A549 (cell line): ENCODE results near the gene FSHR. TPM values are rescaled to one million over a fixed set of nuclear protein-coding genes. Genes with fewer than 3 reads are reported as not detected.

Experiments used
- ATAC-seq, 2 experiments: fragments of 200-7000 bp in 1 of 2; fragments of >200 bp in 1 of 2; cut with Nextera tagmentation in 1 of 2; cut with Tn5 transposase in 1 of 2; 3 replicates each; pipeline versions ENCODE4 v1.8.0 to v1.9.1; 2018 to 2020; ENCODE audit warnings: mild to moderate bottlenecking in 1 of 2, moderate library complexity in 1 of 2
- CTCF ChIA-PET: fragments of 300-600 bp; sonication (Branson Sonifier 250); formaldehyde crosslinking; extraction: SDS; loops from one replicate; lab custom pipeline; 2021; ENCODE audit warnings: antibody characterized with exemption, inconsistent platforms; lab: Yijun Ruan, JAX
- POLR2A ChIA-PET: fragments of 350-600 bp; formaldehyde crosslinking; extraction: SDS; loops from one replicate; lab custom pipeline; 2021; ENCODE audit warnings: antibody characterized with exemption, inconsistent platforms; lab: Yijun Ruan, JAX
- DNase-seq, 2 experiments: peaks; one replicate each; pipeline versions ENCODE4 v3.0.0 to v3.0.0-alpha.2; 2011 to 2016; ENCODE audit warnings: low read depth in 1 of 2, low spot score in 1 of 2
- FAIRE-seq: peaks from 2 replicates; lab custom pipeline; 2011; peaks lifted over from hg19 to GRCh38; lab: Jason Lieb, UNC
- H3K27ac ChIP-seq, 2 experiments: fragments of >200 bp; sonication (Bioruptor Twin); formaldehyde crosslinking; 3 replicates each; pipeline ENCODE4 v1.5.1; 2016 to 2017
- H3K4me1 ChIP-seq: fragments of >200 bp; sonication (Bioruptor Twin); formaldehyde crosslinking; 3 replicates; pipeline ENCODE4 v1.6.1; 2016
- H3K4me2 ChIP-seq: fragments of >200 bp; sonication (Bioruptor Twin); formaldehyde crosslinking; 3 replicates; pipeline ENCODE4 v1.6.1; 2016
- H3K4me3 ChIP-seq: fragments of >200 bp; sonication (Bioruptor Twin); formaldehyde crosslinking; 3 replicates; pipeline ENCODE4 v1.5.1; 2016
- H3K9me3 ChIP-seq: fragments of >200 bp; sonication (Bioruptor Twin); formaldehyde crosslinking; 3 replicates; pipeline ENCODE4 v1.6.1; 2016
- CBX8 ChIP-seq: fragments of 200-600 bp; sonication (generic); IDR thresholded peaks from 2 replicates; pipeline ENCODE4 v1.6.1; 2016
- EHMT2 ChIP-seq: fragments of 200-600 bp; sonication (generic); IDR thresholded peaks from 2 replicates; pipeline ENCODE4 v1.6.1; 2016; ENCODE audit warnings: antibody characterized with exemption, low read depth, mild to moderate bottlenecking, moderate library complexity
- FOXS1 ChIP-seq: fragments of 250-450 bp; sonication (Bioruptor Pico); IDR thresholded peaks from 2 replicates; pipeline ENCODE4 v1.5.0; 2020; ENCODE audit warnings: mild to moderate bottlenecking, moderate library complexity
- HDAC2 ChIP-seq: fragments of 200-600 bp; sonication (generic); IDR thresholded peaks from 2 replicates; pipeline ENCODE4 v1.6.1; 2016
- MYC ChIP-seq: IDR thresholded peaks from 2 replicates; pipeline ENCODE4 v1.6.1; 2012; ENCODE audit warnings: mild to moderate bottlenecking, inconsistent platforms, low read length, improper control_type of control experiment, borderline replicate concordance
- NFE2L2 ChIP-seq: fragments of 150-350 bp; conservative IDR thresholded peaks from 2 replicates; pipeline ENCODE4 v1.6.1; 2014; ENCODE audit warnings: low read length
- PHF8 ChIP-seq: fragments of 200-600 bp; sonication (generic); IDR thresholded peaks from 2 replicates; pipeline ENCODE4 v1.6.1; 2016; ENCODE audit warnings: low read depth, mild to moderate bottlenecking, antibody characterized with exemption, moderate library complexity, borderline replicate concordance
- RNF2 ChIP-seq: fragments of 200-600 bp; sonication (generic); IDR thresholded peaks from 2 replicates; pipeline ENCODE4 v1.6.1; 2016; ENCODE audit warnings: low read depth, mild to moderate bottlenecking, antibody characterized with exemption, moderate library complexity, borderline replicate concordance
- TFCP2L1 ChIP-seq: fragments of 250-450 bp; sonication (Bioruptor Pico); IDR thresholded peaks from 2 replicates; pipeline ENCODE4 v1.5.0; 2021; ENCODE audit warnings: mild to moderate bottlenecking
- ZNF302 ChIP-seq: fragments of 250-450 bp; sonication (Bioruptor Pico); IDR thresholded peaks from 2 replicates; pipeline ENCODE4 v1.9.0; 2021; ENCODE audit warnings: inconsistent platforms, mild to moderate bottlenecking, moderate library complexity
- ZSCAN20 ChIP-seq: fragments of 250-450 bp; sonication (Bioruptor Pico); IDR thresholded peaks from 2 replicates; pipeline ENCODE4 v1.8.0; 2022; ENCODE audit warnings: mild to moderate bottlenecking, moderate library complexity
- WGBS: methylation state at CpG from one replicate; pipeline ENCODE4 v1.1.6; 2017; ENCODE audit errors: missing lambda C conversion rate; 5-methylcytosine and 5-hydroxymethylcytosine counted together
- polyA plus RNA-seq, 4 experiments: library from polyadenylated mRNA; depleted of rRNA in 3 of 4; stranded (reverse); fragments of >200 nt; fragmentation: RNase III in 1 of 4; extraction: RNeasy Plus Mini Kit Qiagen cat#74134 plus additional on column Dnase treatment in 1 of 4; gene quantifications; 2 replicates in 3 of 4; 3 replicates in 1 of 4; pipeline ENCODE4 v1.2.3, GENCODE V29; 2011 to 2017
- small RNA-seq, 6 experiments: library from RNA; depleted of rRNA; stranded (forward); fragments of <200 nt; gene quantifications; one replicate each; pipeline ENCODE3, GENCODE V24; 2012
- TF ChIP-seq, protein P1 (sequence below): fragments of >200 bp; sonication (Bioruptor Twin); formaldehyde crosslinking; IDR thresholded peaks from 3 replicates; pipeline ENCODE4 v1.6.1; 2016
- TF ChIP-seq, protein P2 (sequence below): fragments of 150-350 bp; IDR thresholded peaks from 2 replicates; pipeline ENCODE4 v1.6.1; 2014; ENCODE audit warnings: low read depth, mild to moderate bottlenecking, low read length
- TF ChIP-seq, protein P3 (sequence below): fragments of >200 bp; sonication (Bioruptor Twin); formaldehyde crosslinking; IDR thresholded peaks from 2 replicates; pipeline ENCODE4 v1.6.1; 2016

The FSHR gene
- polyA plus RNA-seq, 2 of the 4 experiments (the other 2 are of a cell fraction): not detected

DNA sequence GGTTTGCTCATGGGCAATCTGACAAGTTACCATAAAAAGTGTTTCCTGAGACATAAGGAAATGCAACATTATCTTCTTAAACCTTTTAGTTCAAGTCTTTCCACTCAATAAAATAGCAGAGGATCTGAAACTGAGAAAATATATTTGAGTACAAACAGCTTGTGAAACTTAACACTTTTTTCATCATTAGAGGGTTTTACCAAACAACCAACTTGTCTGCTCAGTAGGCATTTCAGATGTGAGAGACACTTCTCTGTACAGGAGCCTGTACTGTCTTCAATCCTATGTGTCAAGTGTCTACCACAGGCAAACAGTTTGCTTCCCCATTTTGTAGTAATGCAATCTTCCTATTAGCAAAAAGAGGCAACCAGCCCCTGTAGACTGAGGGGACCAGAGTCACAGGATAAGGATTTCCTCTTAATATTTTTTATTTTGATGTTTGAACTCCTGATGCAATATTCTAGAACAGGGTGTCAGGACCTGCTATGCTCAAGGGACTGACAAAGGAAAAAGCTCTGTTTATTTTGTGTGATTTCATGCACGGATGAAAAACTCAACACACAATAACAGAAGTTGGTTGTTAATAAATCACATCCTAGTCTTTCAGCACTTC is 239.7 kb downstream of the FSHR start:
- FAIRE-seq: no peak
- Histone ChIP-seq H3K4me2 (no peak overlapping the region), H3K9me3 (no peaks in the 10 kb centered on the region), H3K27ac (no peak overlapping the region), H3K4me3 (no peak overlapping the region), H3K4me1 (no peaks in the 10 kb centered on the region)
- ChIA-PET CTCF (interaction anchor here (1.4 kb wide), 1 partner anchor 14 kb away, joined by 5 read pairs; no protein-coding TSS in a partner anchor), POLR2A (no interaction called here)
- DNase-seq: no peak
- no peak for ATAC-seq
- TF ChIP-seq, protein P1, sequence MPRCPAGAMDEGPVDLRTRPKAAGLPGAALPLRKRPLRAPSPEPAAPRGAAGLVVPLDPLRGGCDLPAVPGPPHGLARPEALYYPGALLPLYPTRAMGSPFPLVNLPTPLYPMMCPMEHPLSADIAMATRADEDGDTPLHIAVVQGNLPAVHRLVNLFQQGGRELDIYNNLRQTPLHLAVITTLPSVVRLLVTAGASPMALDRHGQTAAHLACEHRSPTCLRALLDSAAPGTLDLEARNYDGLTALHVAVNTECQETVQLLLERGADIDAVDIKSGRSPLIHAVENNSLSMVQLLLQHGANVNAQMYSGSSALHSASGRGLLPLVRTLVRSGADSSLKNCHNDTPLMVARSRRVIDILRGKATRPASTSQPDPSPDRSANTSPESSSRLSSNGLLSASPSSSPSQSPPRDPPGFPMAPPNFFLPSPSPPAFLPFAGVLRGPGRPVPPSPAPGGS: no peak
- no peak for TF ChIP-seq MYC
- TF ChIP-seq, protein P2, sequence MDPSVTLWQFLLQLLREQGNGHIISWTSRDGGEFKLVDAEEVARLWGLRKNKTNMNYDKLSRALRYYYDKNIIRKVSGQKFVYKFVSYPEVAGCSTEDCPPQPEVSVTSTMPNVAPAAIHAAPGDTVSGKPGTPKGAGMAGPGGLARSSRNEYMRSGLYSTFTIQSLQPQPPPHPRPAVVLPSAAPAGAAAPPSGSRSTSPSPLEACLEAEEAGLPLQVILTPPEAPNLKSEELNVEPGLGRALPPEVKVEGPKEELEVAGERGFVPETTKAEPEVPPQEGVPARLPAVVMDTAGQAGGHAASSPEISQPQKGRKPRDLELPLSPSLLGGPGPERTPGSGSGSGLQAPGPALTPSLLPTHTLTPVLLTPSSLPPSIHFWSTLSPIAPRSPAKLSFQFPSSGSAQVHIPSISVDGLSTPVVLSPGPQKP: no peak
- no peak for TF ChIP-seq RNF2
- no peak for TF ChIP-seq EHMT2
- TF ChIP-seq TFCP2L1 (CRISPR knock-in tag): no peak
- TF ChIP-seq ZSCAN20: no peak
- no peak for TF ChIP-seq NFE2L2
- no peak for TF ChIP-seq ZNF302 (CRISPR knock-in tag)
- no peak for TF ChIP-seq HDAC2
- no peak for TF ChIP-seq PHF8
- TF ChIP-seq FOXS1 (CRISPR knock-in tag): no peak
- TF ChIP-seq, protein P3, sequence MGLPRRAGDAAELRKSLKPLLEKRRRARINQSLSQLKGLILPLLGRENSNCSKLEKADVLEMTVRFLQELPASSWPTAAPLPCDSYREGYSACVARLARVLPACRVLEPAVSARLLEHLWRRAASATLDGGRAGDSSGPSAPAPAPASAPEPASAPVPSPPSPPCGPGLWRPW: no peak
- no peak for TF ChIP-seq CBX8
- 0% methylated on average over 1 of the region's 1 CpG for WGBS

Small RNA genes within 50 kb of the gene (small RNA-seq; reads per million reads assigned to genes)
- gene MIR548BA: 0 reads per million in 6 experiments
